Stimulated activated CD8-positive, alpha-beta memory T cell treated with anti-CD3 and anti-CD28 coated beads, Interleukin-12 subunit alpha, Interleukin-12 subunit beta, amount 100 ng/mL, for 24 hours (primary cell): ENCODE measurements around the gene CTNNA2.

Experiments
- DNase-seq: peaks from one replicate; pipeline ENCODE4 v3.0.0-alpha.2; 2020; ENCODE audit errors: extremely low read depth

Gene CTNNA2

GRCh38 chr2:80547344-80547743 is 1034.5 kb downstream of the CTNNA2 start:
- DNase-seq = no peak

- no peak for DNase-seq
Observed at GRCh38 chr2:80548469-80548868, 1035.6 kb downstream of the CTNNA2 start.

DNA sequence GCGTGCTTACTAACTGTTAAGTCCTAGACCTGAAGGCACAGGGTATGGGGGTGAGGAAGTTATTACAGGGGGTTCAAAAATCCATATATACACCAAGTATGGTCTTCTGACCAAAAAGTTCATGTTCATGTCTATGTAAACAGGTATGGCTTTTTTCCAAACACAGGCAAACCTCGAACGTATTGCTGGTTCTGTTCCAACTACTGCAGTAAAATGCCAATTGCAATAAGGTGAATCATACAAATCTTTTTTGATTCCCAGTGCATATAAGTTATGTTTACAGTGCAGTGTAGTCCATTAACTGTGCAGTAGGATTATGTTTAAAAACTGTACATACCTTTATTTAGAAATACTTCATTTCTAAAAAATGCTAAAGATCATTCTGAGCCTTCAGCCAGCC is 1037.0 kb downstream of the CTNNA2 start:
- no peak for DNase-seq

GRCh38 chr2:80560326-80560725 is 1047.5 kb downstream of the CTNNA2 start:
- DNase-seq = no peak

DNA sequence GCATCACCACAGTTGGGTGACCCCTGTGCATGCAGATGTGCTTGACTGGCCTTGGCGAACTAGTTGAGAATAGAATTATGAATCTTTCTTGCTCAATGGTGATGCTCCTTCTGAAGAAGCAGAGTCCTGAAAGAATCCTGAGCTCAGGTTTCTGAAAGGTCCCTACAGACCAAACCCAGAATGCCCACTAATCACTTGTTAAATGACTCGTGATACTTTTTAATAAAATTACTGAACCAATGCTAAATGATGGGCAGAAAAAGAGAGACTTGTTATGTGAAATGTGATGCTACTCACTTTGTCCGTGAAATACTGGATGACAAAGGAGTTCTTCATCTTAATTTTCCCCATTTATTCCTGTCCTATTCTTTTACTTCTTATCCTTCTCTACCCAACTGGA is 1055.2 kb downstream of the CTNNA2 start:
- DNase-seq = no peak

GRCh38 chr2:80573167-80573566 is 1060.3 kb downstream of the CTNNA2 start:
- no peak for DNase-seq

- DNase-seq = no peak
Observed at GRCh38 chr2:80573950-80574349, 1061.1 kb downstream of the CTNNA2 start.

GRCh38 chr2:80579756-80580155 is 1066.9 kb downstream of the CTNNA2 start:
- no peak for DNase-seq

DNA sequence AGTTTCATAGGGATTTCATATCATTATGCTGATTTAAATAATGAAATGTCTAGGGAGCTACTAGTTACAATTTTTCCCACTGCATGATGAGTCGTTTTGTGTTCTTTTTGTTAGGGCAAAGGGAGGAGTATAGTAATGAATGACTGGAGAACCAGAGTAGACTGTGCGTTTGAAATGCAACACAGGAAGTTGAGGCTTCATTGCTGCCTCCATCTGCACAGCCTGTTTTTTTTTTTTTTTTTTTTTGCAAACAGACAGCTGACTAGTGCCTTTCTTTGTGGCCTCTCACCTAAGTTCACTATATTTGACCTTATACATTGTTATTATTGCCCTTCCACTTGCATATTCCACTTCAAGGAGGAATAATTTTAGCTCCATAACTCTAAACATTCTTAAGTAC is 1078.4 kb downstream of the CTNNA2 start:
- no peak for DNase-seq

GRCh38 chr2:80592106-80592505 is 1079.3 kb downstream of the CTNNA2 start:
- DNase-seq = no peak

DNA sequence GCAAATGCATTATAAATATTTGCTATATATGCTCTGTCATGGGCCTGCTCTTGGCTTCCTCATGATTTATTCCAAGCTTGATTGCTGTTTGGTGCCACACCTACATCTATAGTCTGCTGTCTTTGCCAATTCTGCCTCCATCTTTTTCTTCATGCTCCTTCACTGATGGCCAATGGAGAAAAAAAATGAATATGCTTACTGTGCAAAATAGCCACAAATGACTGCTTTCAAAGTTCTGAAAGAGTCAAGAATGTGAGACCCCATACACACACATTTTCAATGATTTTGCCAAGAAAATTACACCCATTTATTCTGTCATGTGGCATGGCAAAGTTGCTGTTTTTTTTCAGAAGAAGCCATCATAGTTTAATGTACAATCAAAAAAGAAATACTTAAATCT is 1097.3 kb downstream of the CTNNA2 start:
- no peak for DNase-seq

GRCh38 chr2:80621656-80622055 is 1108.8 kb downstream of the CTNNA2 start:
- DNase-seq = no peak

DNA sequence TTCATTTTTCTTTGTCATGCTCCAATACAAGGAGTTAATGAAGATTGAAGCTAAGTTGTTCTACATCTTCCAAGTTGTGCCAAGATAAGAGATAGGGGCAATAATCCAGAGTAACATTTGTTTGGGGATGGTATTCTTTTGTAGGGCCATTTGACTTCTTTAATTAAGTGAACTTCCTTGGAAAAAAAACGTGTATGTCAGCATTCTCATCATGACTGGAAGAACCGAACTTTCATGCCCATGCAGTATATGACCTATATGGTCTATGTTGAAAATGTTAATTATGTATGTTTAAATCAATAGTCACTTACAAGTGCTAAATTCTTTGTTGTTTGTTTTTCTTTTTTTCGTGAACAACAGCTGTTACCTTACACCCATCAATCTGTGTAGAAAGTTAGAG is 1111.2 kb downstream of the CTNNA2 start:
- DNase-seq = no peak

GRCh38 chr2:80634590-80634989 is 1121.7 kb downstream of the CTNNA2 start:
- DNase-seq = no peak

DNA sequence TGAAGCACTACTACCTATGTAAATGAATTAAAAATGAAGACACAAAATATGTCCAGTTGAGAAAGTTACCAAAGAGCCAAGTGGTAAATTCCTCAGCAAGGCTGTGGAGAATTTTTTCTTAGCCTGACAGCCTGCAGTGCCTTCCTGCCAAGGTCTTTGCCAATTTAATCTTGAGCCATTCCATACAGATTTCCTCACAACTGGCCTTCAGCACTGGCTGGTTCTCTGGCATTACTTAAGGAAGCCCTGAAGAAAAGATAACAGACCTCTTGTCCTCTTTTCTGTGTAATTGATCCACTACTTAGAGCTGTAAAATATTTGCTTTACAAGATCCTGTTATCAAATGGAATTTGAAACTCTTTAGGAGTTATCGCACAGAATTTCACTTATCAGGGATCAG is 1125.9 kb downstream of the CTNNA2 start:
- no peak for DNase-seq

DNA sequence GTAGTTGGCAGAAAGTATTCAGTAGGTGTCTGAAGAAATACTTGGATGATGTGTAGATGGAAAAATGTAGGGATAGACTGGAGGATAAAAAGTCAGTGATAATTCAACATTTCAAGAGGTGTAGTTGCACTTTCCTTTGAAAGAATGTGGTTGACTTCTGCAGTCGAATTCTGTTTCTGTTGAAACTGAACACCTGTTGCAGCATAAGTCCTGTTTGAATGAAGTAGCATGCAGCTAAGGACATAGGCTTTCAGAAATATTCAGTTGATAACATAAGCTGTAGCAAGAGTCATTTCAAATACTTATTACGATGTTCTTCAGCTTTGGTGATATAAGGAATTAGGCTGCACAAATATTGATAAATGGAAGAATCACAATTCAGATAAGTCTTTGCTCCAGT is 1129.6 kb downstream of the CTNNA2 start:
- DNase-seq = no peak

DNA sequence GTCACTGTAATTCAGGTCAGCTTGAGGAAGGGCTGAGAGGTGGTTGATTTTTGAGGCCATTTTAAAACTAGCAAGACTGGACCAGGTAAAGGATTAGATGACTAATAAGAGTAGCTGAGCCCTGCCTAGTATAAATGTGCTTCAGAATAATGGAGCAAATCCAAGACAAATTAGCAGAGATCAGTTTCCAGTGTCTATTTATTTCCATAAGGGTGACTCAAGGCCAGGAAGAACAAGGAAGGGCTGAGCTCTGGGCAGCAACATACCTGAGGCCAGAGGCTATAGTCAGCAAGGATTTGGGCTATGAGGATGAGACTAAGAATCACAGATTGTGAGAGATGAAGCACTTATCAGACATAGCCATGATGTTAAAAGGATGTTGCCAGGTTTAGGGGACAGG is 1130.7 kb downstream of the CTNNA2 start:
- DNase-seq = no peak

GRCh38 chr2:80651435-80651834 is 1138.6 kb downstream of the CTNNA2 start:
- DNase-seq = no peak

DNA sequence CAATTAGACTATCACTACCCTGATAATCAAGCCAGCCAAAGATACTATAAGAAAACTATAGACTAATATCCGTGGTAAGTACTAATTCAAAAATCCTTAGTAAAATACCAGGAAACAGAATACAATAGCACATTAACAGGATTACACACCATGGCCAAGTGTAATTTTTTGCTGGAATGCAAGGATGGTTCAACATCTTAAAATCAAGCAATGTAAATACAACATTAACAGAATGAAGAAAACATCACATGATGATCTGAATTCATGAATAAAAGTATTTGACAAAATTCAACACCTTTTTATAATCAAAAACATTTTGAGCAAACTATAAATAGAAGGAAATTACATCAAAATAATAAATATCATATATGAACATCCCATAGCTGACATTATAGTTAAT is 1142.4 kb downstream of the CTNNA2 start:
- no peak for DNase-seq

DNA sequence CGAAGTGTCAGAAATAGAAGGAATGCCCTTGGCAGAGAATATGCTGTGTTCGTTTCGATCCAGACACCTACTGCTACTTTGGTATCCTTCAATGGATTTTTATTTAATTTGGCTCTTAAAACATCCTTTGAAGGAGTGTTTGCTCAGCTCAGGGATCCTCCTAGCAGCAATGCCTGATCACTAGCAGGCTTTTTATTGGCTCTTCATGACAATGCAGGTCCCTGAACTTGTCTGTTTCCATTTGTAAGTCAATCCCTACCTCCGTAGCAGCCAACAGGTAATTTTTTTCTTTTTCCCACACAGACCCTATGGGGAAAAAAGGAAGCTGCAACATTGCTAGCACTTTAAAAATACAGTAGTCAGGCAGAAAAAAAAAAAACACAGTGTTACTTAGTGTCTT is 1157.9 kb downstream of the CTNNA2 start:
- no peak for DNase-seq

GRCh38 chr2:80687524-80687923 is 1174.7 kb downstream of the CTNNA2 start:
- DNase-seq = no peak

- DNase-seq = no peak
Observed at GRCh38 chr2:80689106-80689505, 1176.3 kb downstream of the CTNNA2 start.
